ENCODE results near the gene TAMALIN. TPM values are rescaled to one million over a fixed set of nuclear protein-coding genes. Genes with fewer than 3 reads are reported as not detected.

The TAMALIN gene
- total RNA-seq, 3 donors from 2014 or later, result 13.5 to 16.5 (median 15.3) TPM

DNA sequence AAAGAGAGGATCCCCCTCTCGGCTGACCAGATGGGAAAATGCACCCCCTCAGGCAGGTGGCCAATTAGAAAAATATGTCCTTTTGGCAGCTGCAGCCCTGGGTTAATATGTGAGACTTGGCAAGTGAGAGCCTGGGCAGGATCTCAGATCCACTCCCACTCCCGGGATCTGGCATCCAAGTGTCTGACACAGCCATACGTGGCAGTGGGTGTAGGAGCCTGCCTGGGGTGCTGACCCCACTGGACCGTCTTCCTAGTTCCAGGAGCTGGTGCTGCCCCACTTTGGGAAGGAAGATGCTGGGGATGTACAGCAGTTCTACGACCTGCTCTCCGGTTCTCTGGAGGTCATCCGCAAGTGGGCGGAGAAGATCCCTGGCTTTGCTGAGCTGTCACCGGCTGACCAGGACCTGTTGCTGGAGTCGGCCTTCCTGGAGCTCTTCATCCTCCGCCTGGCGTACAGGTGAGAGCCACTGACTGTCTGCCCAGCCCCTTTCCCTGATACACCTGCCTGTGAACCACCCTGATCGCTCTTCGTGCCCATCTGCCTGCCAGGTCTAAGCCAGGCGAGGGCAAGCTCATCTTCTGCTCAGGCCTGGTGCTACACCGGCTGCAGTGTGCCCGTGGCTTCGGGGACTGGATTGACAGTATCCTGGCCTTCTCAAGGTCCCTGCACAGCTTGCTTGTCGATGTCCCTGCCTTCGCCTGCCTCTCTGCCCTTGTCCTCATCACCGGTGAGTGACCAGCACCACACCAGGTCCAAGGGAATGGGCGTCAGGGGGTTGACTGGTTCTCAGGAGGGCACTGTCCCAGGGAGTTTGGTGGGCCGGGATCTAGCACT, 50.3 kb downstream of the TAMALIN start:
- ATAC-seq (no peak), DNase-seq (no peak)
- no peaks in the 10 kb centered on the region for H3K27me3 Mint-ChIP-seq (ENCODE audit: low read depth)
- H3K36me3 Mint-ChIP-seq (ENCODE audit: insufficient read depth), result peaks cover 8% of the 10 kb centered on the region
- no peaks in the 10 kb centered on the region for H3K9me3 Mint-ChIP-seq
- peaks cover 15% of the 10 kb centered on the region for H3K4me1 Mint-ChIP-seq (ENCODE audit: low read depth)
- no peak overlapping the region for H3K4me3 Mint-ChIP-seq

DNA sequence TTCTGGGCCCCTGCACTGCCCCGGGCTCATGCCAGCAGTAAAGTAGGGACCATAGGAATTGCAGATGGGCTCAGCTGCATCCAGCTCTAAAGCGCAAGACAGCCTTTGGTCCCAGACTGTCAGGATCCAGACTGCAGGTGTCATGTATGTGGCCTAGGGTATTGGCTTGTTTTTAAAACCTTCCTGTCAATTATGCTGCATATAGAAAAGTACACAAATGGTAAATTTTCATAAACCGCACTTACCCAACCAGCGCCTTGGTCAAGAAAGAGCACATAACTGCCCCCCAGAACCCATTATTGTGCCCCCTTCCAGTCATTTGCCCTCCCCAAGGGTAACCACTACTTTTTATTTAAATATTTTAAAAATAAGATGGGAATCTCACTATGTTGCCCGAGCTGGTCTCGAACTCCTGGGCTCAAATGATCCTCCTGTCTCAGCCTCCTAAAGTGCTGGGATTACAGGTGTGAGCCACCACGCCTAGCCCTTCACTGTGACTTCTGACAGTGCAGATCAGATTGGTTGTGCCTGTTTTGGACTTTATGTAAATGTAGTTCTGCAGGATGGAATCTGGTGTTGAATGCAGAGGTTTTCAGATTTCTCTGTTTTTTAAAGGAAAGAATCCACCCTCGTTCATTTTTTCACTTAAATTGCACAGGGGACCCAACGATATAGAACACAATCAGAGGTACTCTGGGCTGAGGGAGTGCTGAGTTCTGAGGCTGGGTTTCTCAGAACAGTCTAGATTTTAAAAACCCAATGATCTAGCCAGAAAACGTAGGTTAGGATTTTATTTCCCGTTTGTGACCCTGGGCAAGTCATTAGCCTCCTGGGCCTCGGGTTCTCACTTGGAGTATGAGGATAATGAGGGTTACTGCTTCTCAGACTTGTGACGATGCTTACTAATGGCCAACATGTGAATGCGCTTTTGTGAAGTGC, 51.2 kb downstream of the TAMALIN start:
- DNase-seq (no peak), ATAC-seq (no peak)
- peaks cover 8% of the 10 kb centered on the region for H3K36me3 Mint-ChIP-seq (ENCODE audit: insufficient read depth)
- no peak overlapping the region for H3K4me3 Mint-ChIP-seq
- H3K27me3 Mint-ChIP-seq (ENCODE audit: low read depth), result no peaks in the 10 kb centered on the region
- H3K9me3 Mint-ChIP-seq, result no peaks in the 10 kb centered on the region
- H3K4me1 Mint-ChIP-seq (ENCODE audit: low read depth), result peaks cover 7% of the 10 kb centered on the region

- no peaks in the 10 kb centered on the region for H3K27me3 Mint-ChIP-seq (ENCODE audit: low read depth)
- no peaks in the 10 kb centered on the region for H3K4me1 Mint-ChIP-seq (ENCODE audit: low read depth)
- H3K4me3 Mint-ChIP-seq, result no peak overlapping the region
- DNase-seq, result no peak
- peaks cover 8% of the 10 kb centered on the region for H3K36me3 Mint-ChIP-seq (ENCODE audit: insufficient read depth)
- no peaks in the 10 kb centered on the region for H3K9me3 Mint-ChIP-seq
- no peak for ATAC-seq
Measured at GRCh38 chr12:52058631-52059361, 52.0 kb downstream of the TAMALIN start.

- Mint-ChIP-seq H3K9me3 (no peaks in the 10 kb centered on the region), H3K36me3 (ENCODE audit: insufficient read depth) (peaks cover 5% of the 10 kb centered on the region), H3K4me1 (ENCODE audit: low read depth) (no peaks in the 10 kb centered on the region), H3K4me3 (no peak overlapping the region), H3K27me3 (ENCODE audit: low read depth) (no peaks in the 10 kb centered on the region)
- no peak for ATAC-seq
- DNase-seq, result no peak
Measured at GRCh38 chr12:52059582-52060497, 53.1 kb downstream of the TAMALIN start.

GRCh38 chr12:52060498-52061177, 53.9 kb downstream of the TAMALIN start:
- Mint-ChIP-seq H3K36me3 (ENCODE audit: insufficient read depth) (peaks cover 5% of the 10 kb centered on the region), H3K4me3 (no peak overlapping the region), H3K4me1 (ENCODE audit: low read depth) (no peaks in the 10 kb centered on the region), H3K27me3 (ENCODE audit: low read depth) (no peaks in the 10 kb centered on the region), H3K9me3 (no peaks in the 10 kb centered on the region)
- no peak for DNase-seq
- no peak for ATAC-seq

- H3K9me3 Mint-ChIP-seq, result no peaks in the 10 kb centered on the region
Measured at GRCh38 chr12:52061470-52062166, 54.9 kb downstream of the TAMALIN start.

GRCh38 chr12:52062167-52063081, 55.7 kb downstream of the TAMALIN start:
- H3K9me3 Mint-ChIP-seq, result no peaks in the 10 kb centered on the region
- H3K27me3 Mint-ChIP-seq (ENCODE audit: low read depth), result no peaks in the 10 kb centered on the region
- ATAC-seq, result no peak
- no peaks in the 10 kb centered on the region for H3K36me3 Mint-ChIP-seq (ENCODE audit: insufficient read depth)
- no peak overlapping the region for H3K4me3 Mint-ChIP-seq
- no peak for DNase-seq
- peaks cover 2% of the 10 kb centered on the region for H3K4me1 Mint-ChIP-seq (ENCODE audit: low read depth)

More at GRCh38 chr12:52061470-52062166, 54.9 kb downstream of the TAMALIN start:
- Mint-ChIP-seq H3K36me3 (ENCODE audit: insufficient read depth) (peaks cover 2% of the 10 kb centered on the region), H3K4me3 (no peak overlapping the region), H3K27me3 (ENCODE audit: low read depth) (no peaks in the 10 kb centered on the region), H3K4me1 (ENCODE audit: low read depth) (peaks cover 2% of the 10 kb centered on the region)
- ATAC-seq (no peak), DNase-seq (no peak)

- Mint-ChIP-seq H3K27me3 (ENCODE audit: low read depth) (no peaks in the 10 kb centered on the region), H3K4me3 (no peak overlapping the region), H3K36me3 (ENCODE audit: insufficient read depth) (no peaks in the 10 kb centered on the region), H3K9me3 (no peaks in the 10 kb centered on the region), H3K4me1 (ENCODE audit: low read depth) (peaks cover 2% of the 10 kb centered on the region)
- ATAC-seq (no peak), DNase-seq (no peak)
Measured at GRCh38 chr12:52063082-52063924, 56.6 kb downstream of the TAMALIN start.

DNA sequence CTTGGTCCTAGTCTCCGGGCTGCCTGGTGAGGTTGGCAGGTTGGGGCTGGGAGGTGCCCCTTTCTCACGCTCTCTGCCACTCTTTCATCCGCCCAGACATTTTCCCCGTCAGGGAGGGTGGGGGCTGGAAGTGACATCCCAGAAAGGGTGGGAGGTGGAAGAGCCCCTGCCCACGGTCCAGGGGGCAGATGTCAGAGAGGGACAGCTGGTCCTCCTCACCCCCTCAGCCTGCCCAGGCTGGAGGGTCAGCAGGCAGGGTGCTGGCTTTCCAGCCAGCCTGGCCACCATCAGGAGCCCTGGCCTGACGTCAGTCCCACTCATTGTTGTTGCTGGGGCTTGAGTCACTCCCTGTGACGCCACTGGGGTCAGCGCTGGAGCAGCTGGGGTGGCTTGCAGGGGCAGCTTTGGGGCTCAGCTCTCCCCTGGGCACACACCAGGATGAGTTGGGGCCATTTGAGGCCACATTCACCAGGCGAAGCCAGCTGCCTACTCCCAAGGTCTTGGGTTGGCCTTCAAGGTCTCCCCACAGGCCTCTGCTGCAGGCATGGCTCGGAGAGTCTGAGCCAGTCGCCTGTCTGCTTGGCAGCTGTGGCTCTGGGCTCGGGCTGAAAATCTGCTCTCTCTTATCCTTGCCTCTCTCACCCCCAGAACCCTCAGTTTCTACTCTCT, 57.4 kb downstream of the TAMALIN start:
- Mint-ChIP-seq H3K9me3 (no peaks in the 10 kb centered on the region), H3K4me3 (no peak overlapping the region), H3K36me3 (ENCODE audit: insufficient read depth) (no peaks in the 10 kb centered on the region), H3K27me3 (ENCODE audit: low read depth) (no peaks in the 10 kb centered on the region), H3K4me1 (ENCODE audit: low read depth) (peaks cover 4% of the 10 kb centered on the region)
- DNase-seq (no peak), ATAC-seq (no peak)
